H54 (cell line): Measurements from ENCODE around the gene HSFX3.
"Not testable (repeated sequence)": the region's sequence is repeated elsewhere in the genome, so short reads cannot be mapped to it uniquely, and the experiment has no call there.

Experiments used
- DNase-seq: peaks from one replicate; pipeline ENCODE4 v3.0.0; 2011; ENCODE audit warnings: low spot score, mixed read lengths; ENCODE audit not compliant: insufficient read length
- FAIRE-seq: peaks from 3 replicates; lab custom pipeline; 2011; peaks lifted over from hg19 to GRCh38; lab: Jason Lieb, UNC
- POLR2A ChIP-seq: IDR thresholded peaks from 2 replicates; pipeline ENCODE4 v1.6.1; 2011; ENCODE audit warnings: low read depth, mild to moderate bottlenecking, low read length

HSFX3 gene

DNA sequence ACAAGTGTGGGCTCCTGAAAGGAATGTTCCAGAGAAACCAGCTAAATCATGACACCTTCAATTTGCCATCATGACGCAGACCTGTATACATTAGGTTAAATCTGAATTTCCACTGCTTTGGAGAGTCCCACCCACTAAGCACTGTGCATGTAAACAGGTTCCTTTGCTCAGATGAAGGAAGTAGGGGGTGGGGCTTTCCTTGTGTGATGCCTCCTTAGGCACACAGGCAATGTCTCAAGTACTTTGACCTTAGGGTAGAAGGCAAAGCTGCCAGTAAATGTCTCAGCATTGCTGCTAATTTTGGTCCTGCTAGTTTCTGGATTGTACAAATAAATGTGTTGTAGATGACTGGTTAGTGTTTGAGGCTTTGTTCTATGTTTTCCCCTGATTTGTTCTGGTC is 2.8 kb downstream of the HSFX3 start:
- not testable (repeated sequence) for FAIRE-seq, DNase-seq

DNA sequence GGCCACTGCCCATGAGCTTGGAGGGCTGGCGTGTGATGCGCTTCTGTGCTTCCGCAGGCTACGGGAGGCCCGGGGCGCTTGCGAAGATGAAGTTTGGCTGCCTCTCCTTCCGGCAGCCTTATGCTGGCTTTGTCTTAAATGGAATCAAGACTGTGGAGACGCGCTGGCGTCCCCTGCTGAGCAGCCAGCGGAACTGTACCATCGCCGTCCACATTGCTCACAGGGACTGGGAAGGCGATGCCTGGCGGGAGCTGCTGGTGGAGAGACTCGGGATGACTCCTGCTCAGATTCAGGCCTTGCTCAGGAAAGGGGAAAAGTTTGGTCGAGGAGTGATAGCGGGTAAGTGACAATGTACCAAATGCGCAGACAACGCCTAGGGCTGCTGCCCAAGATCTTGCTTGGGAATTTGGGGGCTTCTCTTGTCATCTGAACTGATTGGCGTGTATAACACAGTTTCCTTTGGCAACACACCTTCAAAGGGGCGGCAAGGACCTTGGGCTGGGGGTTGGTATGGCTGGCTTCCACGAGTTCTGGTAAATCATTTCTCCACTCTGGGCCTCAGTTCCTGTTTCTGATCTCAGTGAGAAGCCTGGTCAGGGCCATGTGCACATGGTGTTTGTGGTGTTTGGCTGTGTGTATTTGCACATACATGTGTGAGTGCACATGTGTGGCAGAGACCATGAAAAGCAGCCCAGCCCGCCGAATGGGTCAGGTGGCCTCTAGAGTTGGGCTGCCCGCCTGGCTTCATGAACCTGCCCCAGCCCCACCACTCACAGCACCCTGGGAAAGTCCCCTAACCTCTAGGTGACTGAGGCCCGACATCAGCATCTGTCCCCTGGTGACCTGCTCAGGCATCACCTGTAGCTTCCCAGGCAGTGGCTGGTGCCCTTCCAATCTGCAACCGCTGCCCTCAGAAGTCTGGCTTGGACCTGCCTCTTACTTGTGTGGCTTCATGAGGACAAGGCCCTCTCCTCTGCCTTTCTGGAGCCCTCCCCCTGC is 3.9 kb downstream of the HSFX3 start:
- not testable (repeated sequence) for FAIRE-seq, DNase-seq

DNA sequence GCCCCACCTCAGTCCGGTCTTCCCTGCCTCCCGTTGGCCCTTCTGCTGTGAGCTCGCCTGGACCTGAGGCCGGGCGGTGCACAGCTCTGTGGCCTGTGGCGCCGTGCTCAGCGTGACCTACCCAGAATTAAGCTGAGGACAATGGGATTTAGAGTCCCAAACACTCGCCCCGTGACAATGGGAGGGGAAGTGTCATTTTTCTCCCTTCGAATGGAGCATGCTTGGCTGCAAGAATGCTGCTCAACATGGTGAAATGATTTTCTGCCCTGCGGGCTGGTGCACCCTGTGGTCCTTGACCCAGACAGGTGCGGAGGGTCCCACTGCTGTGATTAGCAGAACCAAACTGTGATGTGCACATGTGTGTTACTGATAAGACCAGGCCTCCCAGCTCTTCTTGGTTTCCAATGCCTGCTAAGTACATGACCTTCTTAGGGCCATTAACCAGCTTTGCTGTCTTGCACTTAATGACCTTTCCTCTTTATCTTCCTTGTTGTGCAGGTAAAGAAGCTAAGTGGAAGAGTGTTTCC is 8.1 kb downstream of the HSFX3 start:
- no peak for TF ChIP-seq POLR2A
- no peak for FAIRE-seq

DNA sequence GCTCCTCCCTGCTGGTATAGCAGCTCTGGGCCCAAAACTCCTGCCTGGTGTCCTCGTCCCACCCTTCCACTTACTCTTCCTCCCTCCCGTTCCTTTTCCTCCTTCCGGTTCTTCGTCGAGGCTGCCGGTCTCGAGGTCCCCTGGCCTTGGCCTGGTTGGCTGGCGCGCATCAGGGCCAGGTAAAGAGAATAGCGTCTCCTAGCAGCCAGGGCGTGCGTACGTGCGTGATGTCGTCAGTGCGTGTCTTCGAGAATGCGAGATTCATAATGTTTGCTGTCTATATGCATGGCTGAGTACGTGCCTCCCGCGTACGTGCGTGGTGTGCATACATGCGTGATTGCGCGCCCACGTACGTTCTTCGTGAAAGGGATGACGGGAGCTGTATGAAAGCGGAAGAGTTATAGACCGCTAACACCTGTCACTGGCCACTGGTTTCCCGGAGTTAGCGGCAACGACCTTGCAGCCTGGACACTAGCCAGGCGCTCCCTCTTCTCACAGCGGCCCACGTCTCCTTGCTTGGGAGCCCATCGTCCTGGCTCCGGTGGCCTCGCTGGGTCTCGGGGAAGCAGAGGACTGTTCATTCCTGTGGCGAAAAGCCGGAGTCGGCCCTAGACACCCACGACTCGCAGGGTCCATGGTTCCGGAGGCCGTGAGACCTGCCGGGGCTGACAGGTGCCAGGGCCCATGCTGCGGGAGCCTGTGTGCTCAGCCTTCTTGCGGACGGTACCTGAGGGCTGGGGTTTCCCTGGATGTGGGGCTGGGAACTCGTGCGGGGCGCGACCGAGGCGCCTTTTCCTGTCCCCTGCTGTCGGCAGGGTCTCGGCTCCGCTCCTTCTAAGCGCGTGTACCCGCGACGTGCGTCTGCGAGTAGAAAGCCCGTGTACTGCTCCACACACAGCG is 8.9 kb downstream of the HSFX3 start, which contains the start of gene EOLA1:
Gene EOLA1 (plus strand): TSS at position 392 of the 900 bp plus-strand sequence. CDS start 4,619 bp downstream, outside the sequence.
- DNase-seq (peak; percentile 40), FAIRE-seq (no peak)
- peak; percentile 28; the same call in 1 of the 2 replicates for TF ChIP-seq POLR2A

More for the DNA sequence above, 8.1 kb downstream of the HSFX3 start:
- DNase-seq, result no peak

DNA sequence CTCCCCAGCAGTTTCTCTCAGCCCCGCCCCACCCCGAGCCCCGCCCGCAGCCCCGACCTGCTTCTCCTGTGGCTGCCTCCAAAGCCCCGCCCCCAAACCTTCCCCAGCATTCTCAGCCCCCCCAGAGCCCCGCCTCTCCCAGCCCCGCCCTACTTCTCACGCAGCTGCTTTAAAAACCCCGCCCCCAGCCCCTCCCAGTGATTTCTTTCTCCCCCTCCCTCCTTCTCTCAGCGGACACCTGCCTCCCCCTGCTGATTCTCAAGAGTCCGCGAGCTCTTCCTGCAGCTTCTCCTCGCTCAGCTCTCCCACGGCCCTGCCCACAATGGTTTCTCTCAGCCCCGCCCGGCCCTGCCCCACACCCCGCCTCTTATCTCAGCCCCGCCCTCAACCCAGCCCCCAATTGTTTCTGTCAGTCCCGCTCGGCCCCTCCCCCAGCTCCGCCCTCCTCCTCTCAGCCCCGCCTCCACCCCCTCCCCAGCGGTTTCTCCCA is 9.5 kb downstream of the HSFX3 start:
- TF ChIP-seq POLR2A, result no peak
- peak; percentile 46 for DNase-seq
- no peak for FAIRE-seq

DNA sequence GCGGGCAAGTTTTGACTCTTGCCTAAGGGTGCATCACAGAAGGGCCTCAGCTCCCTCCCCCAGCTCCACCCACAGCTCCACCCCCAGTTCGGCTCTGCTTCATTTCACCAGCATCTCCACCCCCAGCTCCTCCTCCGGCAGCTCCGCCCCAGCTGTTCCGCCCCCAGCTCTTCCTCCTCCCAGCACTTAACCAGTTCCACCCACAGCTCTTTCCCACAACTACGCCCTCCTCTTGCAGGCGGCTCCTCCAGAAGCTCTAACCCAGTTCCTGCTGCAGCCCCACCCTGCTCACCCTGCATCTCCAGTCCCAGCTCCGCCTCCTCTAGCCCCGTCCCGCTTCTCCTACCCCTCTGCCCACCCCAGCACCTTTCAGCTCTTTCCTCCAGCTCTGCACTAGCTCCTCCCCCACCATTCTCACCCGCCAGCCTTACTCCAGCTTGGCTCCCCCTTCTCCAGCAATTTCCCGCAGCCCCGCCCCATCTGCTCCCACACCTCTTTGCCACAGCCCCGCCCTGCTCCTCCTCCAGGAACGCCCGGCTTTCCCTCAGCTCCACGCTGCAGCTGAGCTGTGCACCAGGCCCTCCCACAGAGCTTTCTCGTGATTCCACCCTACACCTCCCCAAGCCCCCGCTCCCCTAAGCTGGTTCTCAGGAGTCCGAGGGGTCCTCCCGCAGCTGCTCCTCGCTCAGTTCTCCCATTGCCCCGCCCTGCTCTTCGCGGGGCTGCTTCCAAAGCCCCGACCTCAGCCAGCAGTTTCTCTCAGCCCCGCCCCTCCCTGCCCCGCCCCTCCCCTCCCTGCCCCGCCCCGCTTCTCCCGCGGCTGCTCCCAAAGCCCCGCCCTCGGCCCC is 10.2 kb downstream of the HSFX3 start:
- no peak for FAIRE-seq
- DNase-seq, result peak; percentile 59
- peak; percentile 28; the same call in 1 of the 2 replicates for TF ChIP-seq POLR2A

DNA sequence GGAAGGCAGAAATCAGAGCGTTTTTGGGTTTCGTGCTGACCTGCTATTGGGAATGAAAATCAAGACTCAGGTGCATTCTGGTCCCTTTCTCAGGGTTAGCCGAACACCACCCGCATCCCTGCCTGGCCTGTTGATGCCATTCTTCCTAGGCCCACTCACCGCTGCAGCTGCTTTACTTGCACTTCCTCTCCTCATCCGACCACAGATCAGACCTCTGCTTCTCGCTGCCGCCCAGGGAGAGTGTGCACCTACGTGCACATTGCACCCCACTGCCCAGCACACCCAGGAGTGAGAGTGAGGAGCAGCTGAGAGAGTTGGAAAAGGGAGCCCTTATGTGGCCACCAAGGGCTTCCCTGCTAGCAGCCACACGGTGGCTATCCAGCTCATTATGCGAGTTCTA is 12.2 kb downstream of the HSFX3 start:
- DNase-seq, FAIRE-seq: not testable (repeated sequence)

DNA sequence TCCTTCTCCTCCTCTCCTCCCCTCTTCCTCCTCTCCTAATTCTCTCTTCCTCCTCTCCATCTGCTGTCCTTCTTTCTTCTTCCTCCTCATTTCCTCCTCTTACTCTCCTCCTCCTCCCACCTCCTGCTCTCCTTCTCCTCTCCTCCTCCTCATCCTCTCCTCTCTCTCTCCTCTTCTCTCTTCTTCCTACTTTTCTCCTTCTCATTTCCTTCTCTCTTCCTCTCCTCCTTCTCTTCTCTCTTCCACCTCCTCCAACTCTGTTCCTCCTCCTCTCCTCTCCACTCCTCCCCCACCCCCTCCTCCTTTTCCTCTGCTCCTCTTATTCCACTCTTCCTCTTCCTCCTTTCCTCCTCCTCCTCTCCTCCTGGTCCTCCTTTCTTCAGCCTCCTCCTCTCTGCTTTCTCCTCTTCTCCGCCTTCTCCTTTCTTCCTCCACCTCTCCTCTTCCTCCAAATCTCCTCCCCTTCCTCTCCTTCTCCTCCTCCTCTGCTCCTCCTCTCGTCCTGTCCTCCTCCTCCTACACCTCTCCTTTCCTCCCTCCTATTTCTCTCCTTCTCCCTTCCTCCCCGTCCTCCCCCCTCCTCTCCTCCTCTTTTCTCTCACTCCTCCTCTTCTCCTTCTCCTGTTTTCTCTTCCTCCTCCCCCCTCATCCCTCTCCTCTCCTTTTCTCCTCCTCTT is 14.7 kb downstream of the HSFX3 start:
- not testable (repeated sequence) for FAIRE-seq

DNA sequence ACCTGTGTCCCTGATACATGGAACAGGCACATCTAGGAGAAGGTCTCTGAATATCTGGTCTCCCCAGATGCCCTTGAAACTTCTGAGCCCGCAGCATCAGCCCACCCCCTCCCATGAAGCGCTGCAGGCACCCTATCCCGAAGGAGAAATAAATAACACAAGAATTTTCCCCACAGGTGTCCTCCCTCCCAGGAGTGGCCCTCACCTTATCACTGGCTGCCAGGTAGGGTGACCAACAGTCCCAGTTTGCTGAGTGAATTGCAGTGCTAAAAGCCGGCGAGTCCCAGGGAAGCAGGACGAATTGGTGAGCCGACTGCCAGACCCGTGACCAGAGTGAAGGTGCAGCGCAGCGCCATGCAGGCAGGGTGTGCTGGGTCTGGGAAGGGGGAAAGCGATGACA is 15.7 kb downstream of the HSFX3 start:
- not testable (repeated sequence) for DNase-seq, FAIRE-seq

More for the DNA sequence above, 14.7 kb downstream of the HSFX3 start:
- not testable (repeated sequence) for DNase-seq

DNA sequence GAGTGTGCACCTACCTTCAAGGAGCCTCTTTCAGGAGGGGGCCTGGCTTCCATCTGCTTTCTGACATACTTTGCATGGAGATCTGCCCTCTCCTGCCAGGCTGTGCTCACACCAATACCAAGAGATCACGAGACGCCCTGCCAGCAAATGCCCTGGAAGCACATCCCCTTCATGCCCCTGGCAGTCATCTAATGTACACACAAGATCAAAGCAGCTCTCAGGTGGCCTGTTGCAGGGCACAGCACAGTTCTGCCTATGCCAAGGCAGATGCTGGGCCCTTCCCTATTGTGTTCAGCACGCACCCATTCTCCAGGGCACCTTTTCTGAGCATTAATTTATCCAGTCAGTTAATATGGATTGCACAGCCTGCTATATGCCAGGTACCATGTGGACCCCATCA is 16.9 kb downstream of the HSFX3 start:
- not testable (repeated sequence) for DNase-seq, FAIRE-seq

DNA sequence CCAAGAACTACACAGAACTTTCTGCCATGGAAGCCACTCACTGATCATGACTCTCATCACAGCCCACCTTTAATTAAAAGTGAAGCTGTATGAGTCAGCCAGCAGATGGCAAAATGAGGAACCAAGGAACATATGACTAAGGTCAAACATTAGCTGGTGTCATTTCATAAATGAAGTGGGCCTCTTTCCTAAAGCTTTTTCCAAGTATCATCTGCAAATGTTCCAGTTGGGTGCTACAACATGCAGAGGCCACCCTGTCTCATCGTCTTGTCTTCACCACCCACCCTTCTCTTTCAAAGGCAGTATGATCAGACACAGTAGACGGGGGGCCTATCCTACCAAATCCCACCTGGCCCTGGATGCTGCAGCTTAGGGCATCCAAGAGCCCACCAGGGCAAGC is 18.1 kb downstream of the HSFX3 start:
- no peak for DNase-seq
- FAIRE-seq, result no peak
- TF ChIP-seq POLR2A, result no peak

DNA sequence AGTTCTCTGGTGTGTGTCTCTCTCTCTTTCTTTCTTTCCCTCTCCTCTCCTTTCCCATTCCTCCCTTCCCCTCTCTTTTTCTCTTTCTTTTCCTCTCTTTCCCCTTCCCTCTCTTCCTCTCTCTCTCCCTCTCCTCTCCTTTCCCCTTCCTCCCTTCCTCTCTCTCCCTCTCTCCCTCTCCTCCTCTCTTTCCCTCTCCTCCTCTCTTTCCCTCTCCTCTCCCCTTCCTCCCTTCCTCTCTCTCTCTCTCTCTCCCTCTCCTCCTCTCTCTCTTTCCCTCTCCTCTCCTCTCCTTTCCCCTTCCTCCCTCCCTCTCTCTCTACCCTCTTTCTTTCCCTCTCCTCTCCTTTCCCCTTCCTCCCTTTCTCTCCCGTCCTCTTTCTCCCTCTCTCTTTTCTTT is 21.3 kb downstream of the HSFX3 start:
- no peak for TF ChIP-seq POLR2A
- FAIRE-seq (no peak), DNase-seq (no peak)
